H9 (cell line): ENCODE data around the gene ZNF423. TPM values are rescaled to one million over a fixed set of nuclear protein-coding genes. Genes with fewer than 3 reads are reported as not detected.

ENCODE experiments used
- DNase-seq: peaks from one replicate; pipeline ENCODE4 v3.0.0-alpha.2; 2017
- H2AFZ ChIP-seq: one replicate; pipeline ENCODE4 v1.6.1; 2013; ENCODE audit warnings: mild to moderate bottlenecking, low read length, control low read depth, moderate library complexity
- H2AK5ac ChIP-seq: 2 replicates; pipeline ENCODE4 v1.6.1; 2013; ENCODE audit warnings: low read length, control low read depth, mixed read lengths; ENCODE audit not compliant: insufficient read length
- H2BK120ac ChIP-seq: one replicate; pipeline ENCODE4 v1.6.1; 2013; ENCODE audit warnings: low read depth, mild to moderate bottlenecking, low read length, control low read depth, inconsistent platforms; ENCODE audit not compliant: poor library complexity, severe bottlenecking
- H2BK12ac ChIP-seq: 2 replicates; pipeline ENCODE4 v1.6.1; 2013; ENCODE audit warnings: low read length, control low read depth, mixed read lengths, low read depth; ENCODE audit not compliant: insufficient read length
- H2BK15ac ChIP-seq: 2 replicates; pipeline ENCODE4 v1.6.1; 2013; ENCODE audit warnings: low read depth, low read length, control low read depth
- H2BK20ac ChIP-seq: one replicate; pipeline ENCODE4 v1.6.1; 2013; ENCODE audit warnings: low read depth, mild to moderate bottlenecking, low read length, control low read depth, inconsistent platforms; ENCODE audit not compliant: poor library complexity, severe bottlenecking
- H2BK5ac ChIP-seq: 2 replicates; pipeline ENCODE4 v1.6.1; 2013; ENCODE audit warnings: low read length, control low read depth, mixed read lengths; ENCODE audit not compliant: insufficient read length
- H3K14ac ChIP-seq: 2 replicates; pipeline ENCODE4 v1.6.1; 2013; ENCODE audit warnings: low read length, control low read depth; ENCODE audit not compliant: insufficient read depth
- H3K18ac ChIP-seq: 2 replicates; pipeline ENCODE4 v1.6.1; 2013; ENCODE audit warnings: low read depth, mild to moderate bottlenecking, mixed read lengths, low read length, control low read depth; ENCODE audit not compliant: insufficient read length
- H3K23ac ChIP-seq: 2 replicates; pipeline ENCODE4 v1.6.1; 2013; ENCODE audit warnings: low read length, control low read depth, mixed read lengths, low read depth; ENCODE audit not compliant: insufficient read length
- H3K23me2 ChIP-seq: 2 replicates; pipeline ENCODE4 v1.6.1; 2013; ENCODE audit warnings: low read depth, mild to moderate bottlenecking, mixed read lengths, low read length, control low read depth; ENCODE audit not compliant: insufficient read length, poor library complexity, severe bottlenecking
- H3K27ac ChIP-seq: 2 replicates; pipeline ENCODE4 v1.5.1; 2013; ENCODE audit warnings: low read length, control low read depth, mixed read lengths, low read depth; ENCODE audit not compliant: insufficient read length
- H3K27me3 ChIP-seq: 2 replicates; pipeline ENCODE4 v1.6.1; 2013; ENCODE audit warnings: low read length, control low read depth, inconsistent platforms; ENCODE audit not compliant: insufficient read depth
- H3K4ac ChIP-seq: 2 replicates; pipeline ENCODE4 v1.6.1; 2013; ENCODE audit warnings: low read depth, mild to moderate bottlenecking, control low read depth, inconsistent platforms, low read length, moderate library complexity
- H3K4me1 ChIP-seq: 2 replicates; pipeline ENCODE4 v1.6.1; 2013; ENCODE audit warnings: low read length, control low read depth, inconsistent platforms; ENCODE audit not compliant: insufficient read depth
- H3K4me2 ChIP-seq: 2 replicates; pipeline ENCODE4 v1.6.1; 2013; ENCODE audit warnings: low read length, control low read depth, mixed read lengths; ENCODE audit not compliant: insufficient read length, insufficient read depth
- H3K56ac ChIP-seq: 2 replicates; pipeline ENCODE4 v1.6.1; 2013; ENCODE audit warnings: low read depth, mild to moderate bottlenecking, mixed read lengths, low read length, control low read depth; ENCODE audit not compliant: insufficient read length
- H3K79me1 ChIP-seq: 2 replicates; pipeline ENCODE4 v1.6.1; 2013; ENCODE audit warnings: low read depth, mild to moderate bottlenecking, moderate library complexity, low read length, control low read depth, inconsistent platforms; ENCODE audit not compliant: insufficient read depth, poor library complexity, severe bottlenecking
- H3K79me2 ChIP-seq: 2 replicates; pipeline ENCODE4 v1.6.1; 2013; ENCODE audit warnings: low read length, control low read depth, inconsistent platforms; ENCODE audit not compliant: insufficient read depth
- H3K9ac ChIP-seq: 2 replicates; pipeline ENCODE4 v1.6.1; 2013; ENCODE audit warnings: low read length, control low read depth, mixed read lengths; ENCODE audit not compliant: insufficient read length; ENCODE audit errors: extremely low read depth
- H3K9me3 ChIP-seq: one replicate; pipeline ENCODE4 v1.6.1; 2013; ENCODE audit warnings: low read depth, low read length, inconsistent platforms; ENCODE audit not compliant: control insufficient read depth
- H3T11ph ChIP-seq: one replicate; pipeline ENCODE4 v1.6.1; 2013; ENCODE audit warnings: mild to moderate bottlenecking, low read length, control low read depth, inconsistent platforms
- H4K20me1 ChIP-seq: one replicate; pipeline ENCODE4 v1.6.1; 2013; ENCODE audit not compliant: control insufficient read depth, insufficient read length, insufficient read depth
- H4K5ac ChIP-seq: 2 replicates; pipeline ENCODE4 v1.6.1; 2013; ENCODE audit warnings: low read depth, mild to moderate bottlenecking, mixed read lengths, low read length, control low read depth; ENCODE audit not compliant: insufficient read length
- H4K8ac ChIP-seq: replicated peaks from 2 replicates; pipeline ENCODE4 v1.6.1; 2013; ENCODE audit warnings: low read length, control low read depth, mixed read lengths, low read depth; ENCODE audit not compliant: insufficient read length
- H4K91ac ChIP-seq: 2 replicates; pipeline ENCODE4 v1.6.1; 2013; ENCODE audit warnings: low read depth, mild to moderate bottlenecking, moderate library complexity, mixed read lengths, low read length, control low read depth; ENCODE audit not compliant: insufficient read length
- H3K27ac Mint-ChIP-seq, 3 experiments: 2 replicates in 2 of 3; 3 replicates in 1 of 3; pipeline ENCODE4 v1.8.0; 2020 to 2021; ENCODE audit warnings: mixed read lengths in 3 of 3, mild to moderate bottlenecking in 1 of 3, moderate library complexity in 1 of 3
- H3K27me3 Mint-ChIP-seq: 2 replicates; pipeline ENCODE4 v1.8.0; 2021; ENCODE audit warnings: low read depth, mild to moderate bottlenecking, moderate library complexity, mixed read lengths
- H3K36me3 Mint-ChIP-seq, 3 experiments: 2 replicates in 2 of 3; 3 replicates in 1 of 3; pipeline ENCODE4 v1.8.0; 2020 to 2021; ENCODE audit warnings: low read depth in 3 of 3, mixed read lengths in 3 of 3; ENCODE audit not compliant: insufficient read depth in 1 of 3
- H3K4me1 Mint-ChIP-seq, 2 experiments: 2 replicates each; pipeline ENCODE4 v1.8.0; 2020; ENCODE audit warnings: mixed read lengths in 2 of 2
- H3K4me3 Mint-ChIP-seq, 2 experiments: 2 replicates in 1 of 2; 3 replicates in 1 of 2; pipeline ENCODE4 v1.8.0; 2020 to 2021; ENCODE audit warnings: mild to moderate bottlenecking in 2 of 2, mixed read lengths in 2 of 2, moderate library complexity in 1 of 2
- H3K9me3 Mint-ChIP-seq, 2 experiments: 2 replicates in 1 of 2; 3 replicates in 1 of 2; pipeline ENCODE4 v1.8.0; 2020; ENCODE audit warnings: mild to moderate bottlenecking in 2 of 2, mixed read lengths in 2 of 2, moderate library complexity in 1 of 2
- CTCF ChIP-seq: fragments of 200-600 bp; sonication (generic); conservative IDR thresholded peaks from 3 replicates; pipeline ENCODE4 v1.8.0; 2021; ENCODE audit warnings: antibody characterized with exemption, mild to moderate bottlenecking
- WGBS: extraction: QIAGEN DNeasy Blood & Tissue Kit; methylation state at CpG from one replicate; pipeline ENCODE4 v1.1.7; 2013; ENCODE audit warnings: missing lambda C conversion rate, low lambda C conversion rate, mixed read lengths; ENCODE audit not compliant: insufficient read length; ENCODE audit errors: extremely low coverage; 5-methylcytosine and 5-hydroxymethylcytosine counted together
- total RNA-seq: library from RNA; stranded (reverse); gene quantifications from 2 replicates; pipeline ENCODE4 v1.2.1, GENCODE V29; 2021

The ZNF423 gene
- total RNA-seq, 1 experiment from 2014 or later: 51.5 TPM

GRCh38 chr16:49693445-49693844 is 162.5 kb downstream of the ZNF423 start:
- Histone ChIP-seq H3K9ac (no peak overlapping the region), H2BK12ac (no peak overlapping the region), H3K79me2 (no peaks in the 10 kb centered on the region), H3K27me3 (no peaks in the 10 kb centered on the region), H4K20me1 (no peaks in the 10 kb centered on the region), H3K4me1 (peaks cover 11% of the 10 kb centered on the region; the same call in 1 of the 2 replicates), H3K14ac (no peak overlapping the region), H2AK5ac (no peak overlapping the region), H3T11ph (no peak overlapping the region), H3K23me2 (no peaks in the 10 kb centered on the region), H4K8ac (no peak overlapping the region), H4K5ac (no peak overlapping the region), H2BK120ac (no peak overlapping the region), H2AFZ (no peak overlapping the region), H3K23ac (no peak overlapping the region), H2BK15ac (no peak overlapping the region), H3K56ac (no peak overlapping the region), H3K4me2 (no peak overlapping the region), H4K91ac (no peak overlapping the region), H2BK5ac (no peak overlapping the region), H2BK20ac (no peak overlapping the region), H3K9me3 (no peaks in the 10 kb centered on the region), H3K79me1 (no peaks in the 10 kb centered on the region), H3K4ac (no peak overlapping the region), H3K27ac (no peak overlapping the region), H3K18ac (no peak overlapping the region)
- no peak for TF ChIP-seq CTCF
- Mint-ChIP-seq H3K27ac (peak overlapping the region in 1 of 3 experiments; percentile 55; a peak in 2 of 7 replicates), H3K36me3 (peaks cover 0 to 9% (median 2%) of the 10 kb centered on the region in 3 experiments; a peak in 3 of 7 replicates), H3K4me3 (no peak overlapping the region), H3K9me3 (no peaks in the 10 kb centered on the region; a peak in 1 of 5 replicates), H3K4me1 (peaks cover 52 to 57% of the 10 kb centered on the region in 2 experiments), H3K27me3 (no peaks in the 10 kb centered on the region; the same call in 1 of the 2 replicates)
- WGBS: no CpG with 5 or more reads among the region's 5 CpGs
- no peak for DNase-seq
